Dermis blood vessel endothelial cell (primary cell): ENCODE results near the gene THUMPD1. TPM values are rescaled to one million over a fixed set of nuclear protein-coding genes. Genes with fewer than 3 reads are reported as not detected.
A peak's percentile ranks its signal among the peaks of the same experiment; 100 is the strongest.
"Not testable (repeated sequence)": the region's sequence is repeated elsewhere in the genome, so short reads cannot be mapped to it uniquely, and the experiment has no call there.

ENCODE experiments used
- DNase-seq: peaks from one replicate; pipeline ENCODE4 v3.0.0; 2010
- total RNA-seq: library from RNA; depleted of rRNA; stranded (reverse); fragments of >200 nt; gene quantifications from 2 replicates; pipeline ENCODE4 v1.2.3, GENCODE V29; 2014

THUMPD1 gene
- total RNA-seq, 1 donor from 2014 or later = 93.1 TPM

- DNase-seq = no peak
Measured at GRCh38 chr16:20747030-20747816, 5.6 kb upstream of the THUMPD1 start.

- no peak for DNase-seq
Measured at GRCh38 chr16:20746461-20746860, 4.8 kb upstream of the THUMPD1 start.

- peak; percentile 52 for DNase-seq
Measured at GRCh38 chr16:20744922-20745440, 3.4 kb upstream of the THUMPD1 start.

GRCh38 chr16:20743591-20743990 lies 2.0 kb upstream of the THUMPD1 start:
- DNase-seq = no peak

- peak; percentile 88 for DNase-seq
Measured at GRCh38 chr16:20740901-20741521, 607 bp downstream of the THUMPD1 start.

- DNase-seq = peak; percentile 46
Measured at GRCh38 chr16:20740007-20740883, 1.4 kb downstream of the THUMPD1 start.

GRCh38 chr16:20735490-20735889 lies 6.1 kb downstream of the THUMPD1 start:
- no peak for DNase-seq

GRCh38 chr16:20734782-20735181 lies 6.8 kb downstream of the THUMPD1 start:
- DNase-seq = no peak

GRCh38 chr16:20734056-20734455 lies 7.6 kb downstream of the THUMPD1 start:
- no peak for DNase-seq

- no peak for DNase-seq
Measured at GRCh38 chr16:20729141-20729540, 12.5 kb downstream of the THUMPD1 start.

GRCh38 chr16:20727181-20727580 lies 14.4 kb downstream of the THUMPD1 start:
- no peak for DNase-seq

- no peak for DNase-seq
Measured at GRCh38 chr16:20726661-20727060, 15.0 kb downstream of the THUMPD1 start.

GRCh38 chr16:20720251-20720650 lies 21.4 kb downstream of the THUMPD1 start:
- no peak for DNase-seq

- DNase-seq = not testable (repeated sequence)
Measured at GRCh38 chr16:20717718-20718117, 23.9 kb downstream of the THUMPD1 start.

- DNase-seq = no peak
Measured at GRCh38 chr16:20711277-20711911, 30.2 kb downstream of the THUMPD1 start.

GRCh38 chr16:20708129-20708528 lies 33.5 kb downstream of the THUMPD1 start:
- DNase-seq = peak; percentile 26

GRCh38 chr16:20707461-20707860 lies 34.2 kb downstream of the THUMPD1 start:
- DNase-seq = no peak

- not testable (repeated sequence) for DNase-seq
Measured at GRCh38 chr16:20705972-20706371, 35.6 kb downstream of the THUMPD1 start.

- no peak for DNase-seq
Measured at GRCh38 chr16:20704281-20704680, 37.3 kb downstream of the THUMPD1 start.

- DNase-seq = not testable (repeated sequence)
Measured at GRCh38 chr16:20701692-20702091, 39.9 kb downstream of the THUMPD1 start.

- DNase-seq = no peak
Measured at GRCh38 chr16:20696618-20697017, 45.0 kb downstream of the THUMPD1 start.

- no peak for DNase-seq
Measured at GRCh38 chr16:20695024-20695423, 46.6 kb downstream of the THUMPD1 start.
